Uterus (tissue), 4 donors: Measurements from ENCODE around the gene IFNG-AS1. TPM values are rescaled to one million over a fixed set of nuclear protein-coding genes. Genes with fewer than 3 reads are reported as not detected.

Experiments used
- DNase-seq, 2 donors: peaks; one replicate each; pipeline ENCODE4 v3.0.0-alpha.2; 2019 to 2020
- H3K27ac ChIP-seq, 2 donors: fragments of 200-600 bp; sonication (generic); 1 replicate in 1 of 2; 2 replicates in 1 of 2; pipeline ENCODE4 v1.5.1; 2016 to 2018
- H3K27me3 ChIP-seq, 2 donors: fragments of 200-600 bp; sonication (generic); one replicate each; pipeline ENCODE4 v1.5.1; 2018 to 2019; ENCODE audit warnings: control low read depth in 1 of 2
- H3K36me3 ChIP-seq, 2 donors: fragments of 200-600 bp; sonication (generic); one replicate each; pipeline ENCODE4 v1.5.1; 2019; ENCODE audit warnings: control low read depth in 1 of 2
- H3K4me1 ChIP-seq, 2 donors: fragments of 200-600 bp; sonication (generic); one replicate each; pipeline ENCODE4 v1.5.1; 2018 to 2019; ENCODE audit warnings: control low read depth in 1 of 2
- H3K4me3 ChIP-seq, 2 donors: fragments of 200-600 bp; sonication (generic); 1 replicate in 1 of 2; 2 replicates in 1 of 2; pipeline ENCODE4 v1.5.1; 2018 to 2019; ENCODE audit warnings: mild to moderate bottlenecking in 1 of 2
- H3K9me3 ChIP-seq, 2 donors: fragments of 200-600 bp; sonication (generic); one replicate each; pipeline ENCODE4 v1.5.1; 2019; ENCODE audit warnings: control low read depth in 1 of 2
- POLR2A ChIP-seq, 2 donors: fragments of 450-650 bp; IDR thresholded peaks; one replicate each; pipeline ENCODE4 v1.6.1; 2016; ENCODE audit warnings: antibody characterized with exemption in 2 of 2, mild to moderate bottlenecking in 1 of 2, moderate library complexity in 1 of 2
- intact Hi-C: fragments of 100-400 bp; cut with DNase I; formaldehyde crosslinking; loops from one replicate; pipeline ENCODE4 v1.15.1; 2023; ENCODE audit warnings: low total_unique reads
- total RNA-seq, 4 donors: library from RNA; depleted of rRNA in 3 of 4; stranded (reverse); fragments of >200 nt in 3 of 4; gene quantifications; one replicate each; pipeline versions ENCODE4 v1.1.0 to v1.2.4, GENCODE V29; 2014 to 2023
- TF ChIP-seq, protein P1 (sequence below), 4 experiments: fragments of 200-600 bp in 2 of 4; fragments of 450-650 bp in 2 of 4; sonication (generic) in 2 of 4; IDR thresholded peaks; one replicate each; pipeline ENCODE4 v1.5.1; 2016 to 2019; ENCODE audit warnings: antibody characterized with exemption in 4 of 4, mild to moderate bottlenecking in 2 of 4, moderate library complexity in 1 of 4
- donor health status: DM: yes; HTN: yes; CAD: no.

Gene IFNG-AS1
- total RNA-seq, 4 donors from 2014 or later: not detected

- no peak for DNase-seq
- Histone ChIP-seq H3K36me3 (no peaks in the 10 kb centered on the region), H3K4me3 (no peak overlapping the region), H3K27me3 (no peaks in the 10 kb centered on the region), H3K27ac (no peak overlapping the region), H3K9me3 (no peaks in the 10 kb centered on the region), H3K4me1 (no peaks in the 10 kb centered on the region)
- intact Hi-C loops: no loop called here
- TF ChIP-seq, protein P1, sequence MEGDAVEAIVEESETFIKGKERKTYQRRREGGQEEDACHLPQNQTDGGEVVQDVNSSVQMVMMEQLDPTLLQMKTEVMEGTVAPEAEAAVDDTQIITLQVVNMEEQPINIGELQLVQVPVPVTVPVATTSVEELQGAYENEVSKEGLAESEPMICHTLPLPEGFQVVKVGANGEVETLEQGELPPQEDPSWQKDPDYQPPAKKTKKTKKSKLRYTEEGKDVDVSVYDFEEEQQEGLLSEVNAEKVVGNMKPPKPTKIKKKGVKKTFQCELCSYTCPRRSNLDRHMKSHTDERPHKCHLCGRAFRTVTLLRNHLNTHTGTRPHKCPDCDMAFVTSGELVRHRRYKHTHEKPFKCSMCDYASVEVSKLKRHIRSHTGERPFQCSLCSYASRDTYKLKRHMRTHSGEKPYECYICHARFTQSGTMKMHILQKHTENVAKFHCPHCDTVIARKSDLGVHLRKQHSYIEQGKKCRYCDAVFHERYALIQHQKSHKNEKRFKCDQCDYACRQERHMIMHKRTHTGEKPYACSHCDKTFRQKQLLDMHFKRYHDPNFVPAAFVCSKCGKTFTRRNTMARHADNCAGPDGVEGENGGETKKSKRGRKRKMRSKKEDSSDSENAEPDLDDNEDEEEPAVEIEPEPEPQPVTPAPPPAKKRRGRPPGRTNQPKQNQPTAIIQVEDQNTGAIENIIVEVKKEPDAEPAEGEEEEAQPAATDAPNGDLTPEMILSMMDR (IDR thresholded peaks at IDR 0.05): no peak
- no peak for TF ChIP-seq POLR2A (IDR thresholded peaks at IDR 0.05)
Observed at GRCh38 chr12:67998379-67998778, 9.1 kb downstream of the IFNG-AS1 start.

GRCh38 chr12:67999244-67999643 is 10.0 kb downstream of the IFNG-AS1 start:
- DNase-seq: no peak
- intact Hi-C loops: no loop called here
- Histone ChIP-seq H3K36me3 (no peaks in the 10 kb centered on the region), H3K27me3 (no peaks in the 10 kb centered on the region), H3K4me1 (no peaks in the 10 kb centered on the region), H3K27ac (no peak overlapping the region), H3K9me3 (no peaks in the 10 kb centered on the region), H3K4me3 (no peak overlapping the region)
- TF ChIP-seq, protein P1 (IDR thresholded peaks at IDR 0.05): no peak
- no peak for TF ChIP-seq POLR2A (IDR thresholded peaks at IDR 0.05)

DNA sequence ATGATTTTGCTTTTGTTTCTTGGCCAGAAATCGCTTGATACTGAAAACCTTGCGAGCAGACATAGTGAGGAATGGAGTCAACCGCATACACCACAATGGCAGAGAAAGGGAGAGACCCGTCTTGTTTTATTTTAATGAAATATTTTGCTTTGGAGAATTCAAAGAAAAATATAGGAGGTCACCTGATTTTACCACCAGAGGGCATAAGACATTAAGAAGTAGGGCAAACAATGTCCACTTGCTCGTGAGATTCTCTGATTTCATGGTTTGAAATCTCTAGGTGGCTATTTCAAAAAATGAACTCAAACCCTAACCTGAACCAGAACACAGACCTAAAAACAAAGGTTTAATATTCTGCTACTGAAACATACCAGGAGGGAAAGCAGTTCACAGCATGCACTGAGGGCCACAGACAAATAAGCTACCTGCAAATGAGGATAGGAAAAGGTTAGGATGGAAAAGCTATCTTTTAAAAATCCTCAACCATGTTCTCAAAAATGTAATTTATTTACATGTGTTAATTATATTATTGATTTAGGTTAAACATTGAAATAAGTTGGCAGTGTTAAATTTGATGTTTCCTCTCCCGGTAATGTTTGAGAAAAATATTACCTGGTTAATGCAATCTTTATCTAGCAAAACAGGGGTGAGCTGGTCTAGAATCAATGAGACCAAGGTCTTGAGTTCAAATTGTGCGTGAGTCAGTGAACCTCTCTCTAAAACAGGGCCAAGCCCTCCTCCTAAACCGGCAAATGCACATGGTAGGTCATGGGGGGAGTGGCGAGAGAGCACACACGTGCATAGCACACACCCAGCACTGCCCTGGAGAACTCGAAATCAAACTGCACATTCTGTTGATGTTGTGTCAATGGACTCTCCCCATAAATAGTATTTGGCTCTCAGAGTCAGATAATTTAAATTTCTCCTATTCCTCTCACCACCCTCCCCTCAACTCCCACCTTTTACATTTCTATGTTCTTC is 12.5 kb downstream of the IFNG-AS1 start:
- Histone ChIP-seq H3K27me3 (no peaks in the 10 kb centered on the region), H3K4me1 (no peaks in the 10 kb centered on the region), H3K36me3 (no peaks in the 10 kb centered on the region), H3K9me3 (no peaks in the 10 kb centered on the region), H3K27ac (no peak overlapping the region), H3K4me3 (no peak overlapping the region)
- no peak for TF ChIP-seq POLR2A (IDR thresholded peaks at IDR 0.05)
- TF ChIP-seq, protein P1 (IDR thresholded peaks at IDR 0.05): no peak
- intact Hi-C loops: no loop called here
- no peak for DNase-seq

GRCh38 chr12:68003777-68004176 is 14.5 kb downstream of the IFNG-AS1 start:
- intact Hi-C loops: no loop called here

GRCh38 chr12:68007033-68007432 is 17.8 kb downstream of the IFNG-AS1 start:
- H3K4me3 ChIP-seq: no peak overlapping the region
- no peaks in the 10 kb centered on the region for H3K9me3 ChIP-seq
- no peaks in the 10 kb centered on the region for H3K27me3 ChIP-seq
- H3K27ac ChIP-seq: no peak overlapping the region
- no peak for DNase-seq
- TF ChIP-seq, protein P1 (IDR thresholded peaks at IDR 0.05): no peak
- TF ChIP-seq POLR2A (IDR thresholded peaks at IDR 0.05): no peak
- no peaks in the 10 kb centered on the region for H3K4me1 ChIP-seq
- intact Hi-C loops: no loop called here
- no peaks in the 10 kb centered on the region for H3K36me3 ChIP-seq

More at GRCh38 chr12:68003777-68004176, 14.5 kb downstream of the IFNG-AS1 start:
- H3K27ac ChIP-seq: no peak overlapping the region
- no peaks in the 10 kb centered on the region for H3K4me1 ChIP-seq
- no peak for DNase-seq
- no peak overlapping the region for H3K4me3 ChIP-seq
- no peaks in the 10 kb centered on the region for H3K27me3 ChIP-seq
- H3K36me3 ChIP-seq: no peaks in the 10 kb centered on the region
- TF ChIP-seq POLR2A (IDR thresholded peaks at IDR 0.05): no peak
- TF ChIP-seq, protein P1 (IDR thresholded peaks at IDR 0.05): no peak
- no peaks in the 10 kb centered on the region for H3K9me3 ChIP-seq
